HG02759 (cell line): Measurements from ENCODE around the gene CCNY.

Source experiments
- ATAC-seq: cut with Tn5 transposase; IDR thresholded peaks from one replicate; pipeline ENCODE4 v1.9.1; 2021; ENCODE audit warnings: mild to moderate bottlenecking, moderate library complexity; ENCODE audit not compliant: unreplicated experiment

CCNY gene

GRCh38 chr10:35448687-35449662, 112.7 kb downstream of the CCNY start:
- no peak for ATAC-seq

GRCh38 chr10:35449944-35450343, 113.6 kb downstream of the CCNY start:
- ATAC-seq = no peak

GRCh38 chr10:35451151-35452016, 115.1 kb downstream of the CCNY start:
- ATAC-seq = peak; percentile 98

- ATAC-seq = no peak
Observed at GRCh38 chr10:35452171-35452570, 115.9 kb downstream of the CCNY start.

DNA sequence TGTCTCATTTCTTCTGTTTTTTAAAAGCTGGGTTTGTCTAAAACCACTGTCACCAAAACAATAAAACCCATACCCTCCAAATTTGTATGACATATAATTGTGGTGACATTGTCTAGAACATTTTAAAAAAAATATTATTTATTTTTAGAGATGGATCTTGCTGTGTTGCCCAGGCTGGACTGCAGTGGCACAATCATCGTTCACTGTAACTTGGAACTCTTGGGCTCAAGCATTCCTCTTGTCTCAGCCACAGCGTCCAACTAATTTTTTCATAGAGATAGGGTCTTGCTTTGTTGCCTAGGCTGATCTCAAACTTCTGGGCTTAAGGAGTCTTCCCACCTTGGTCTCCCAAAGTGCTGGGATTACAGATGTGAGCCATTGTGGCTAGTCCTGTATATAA, 116.5 kb downstream of the CCNY start:
- no peak for ATAC-seq

DNA sequence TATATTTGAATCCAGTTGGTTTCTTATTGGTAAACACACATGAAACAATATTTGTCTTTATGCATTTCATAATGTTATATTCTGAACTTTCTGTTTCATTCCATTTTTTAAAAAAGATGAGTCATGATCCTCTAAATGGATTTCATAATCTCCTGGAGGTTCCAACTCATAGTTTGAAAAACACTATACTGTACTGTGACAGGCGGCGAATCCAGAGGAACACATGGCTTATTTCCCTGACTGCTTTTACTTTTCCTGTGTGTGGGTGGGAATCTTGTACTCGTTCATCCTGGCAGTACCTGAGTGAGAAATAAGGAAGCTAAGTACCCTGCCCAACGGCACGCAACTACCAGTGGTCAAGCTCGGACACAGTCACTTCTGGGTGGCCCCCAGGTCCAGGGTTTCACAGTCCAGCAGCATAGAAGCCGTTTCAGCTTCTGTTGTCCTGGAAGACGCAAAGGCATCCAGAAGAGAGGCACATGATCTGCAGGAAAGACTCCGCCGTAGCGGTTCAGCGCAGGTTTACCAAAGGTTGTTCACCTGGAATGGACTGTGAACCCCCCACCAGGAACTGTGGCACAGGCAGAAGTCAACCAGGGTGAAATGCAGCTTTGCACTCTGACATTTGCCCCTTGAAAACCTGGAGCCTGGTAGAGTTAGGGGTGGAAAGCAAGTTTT, 117.7 kb downstream of the CCNY start:
- ATAC-seq = no peak

DNA sequence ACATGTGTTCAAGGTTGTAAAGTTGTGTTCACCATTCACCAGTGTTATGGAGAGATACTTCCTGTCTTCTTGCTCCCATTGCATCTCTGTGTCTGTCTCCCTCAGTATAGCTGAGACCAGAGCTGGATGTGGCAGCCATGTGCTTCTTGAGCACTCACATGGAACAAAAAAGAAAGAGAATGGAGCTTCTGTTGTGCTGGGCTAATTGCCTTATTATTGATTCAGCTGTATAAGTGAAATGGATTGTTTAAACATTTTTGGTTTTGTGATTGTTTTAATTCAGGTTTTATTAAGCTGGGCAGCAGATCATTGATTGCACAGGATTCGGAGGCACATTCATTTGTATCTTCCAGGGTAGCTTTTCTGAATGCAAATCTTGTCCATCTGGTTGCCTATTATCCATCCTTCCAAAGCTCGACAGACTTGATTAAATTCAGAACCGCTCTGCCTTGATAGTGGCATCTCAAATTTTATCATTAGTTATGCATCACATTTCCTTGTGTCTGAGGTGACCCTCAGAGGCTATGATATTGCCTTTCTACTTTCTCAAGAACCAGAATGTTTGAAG, 119.9 kb downstream of the CCNY start:
- ATAC-seq = no peak

DNA sequence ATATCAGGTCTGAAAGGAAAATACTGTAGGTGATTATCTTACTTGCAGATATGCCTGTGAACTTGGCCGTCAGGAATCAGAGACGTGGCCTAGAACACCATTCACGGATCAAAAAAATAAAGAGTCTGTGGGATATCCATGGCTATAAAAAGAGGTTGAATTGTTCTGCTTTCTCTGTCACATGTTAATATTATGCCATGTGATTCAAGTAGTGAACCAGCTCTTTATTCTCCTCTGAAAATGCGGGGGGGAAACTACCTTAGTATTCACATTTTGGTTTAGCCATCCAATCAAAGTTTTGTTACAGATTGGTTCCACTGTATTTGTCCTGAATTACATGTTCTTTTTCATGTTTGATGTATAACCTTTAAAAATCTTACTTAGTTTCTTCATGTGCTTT, 120.5 kb downstream of the CCNY start:
- no peak for ATAC-seq

- no peak for ATAC-seq
Observed at GRCh38 chr10:35458500-35459448, 122.5 kb downstream of the CCNY start.

DNA sequence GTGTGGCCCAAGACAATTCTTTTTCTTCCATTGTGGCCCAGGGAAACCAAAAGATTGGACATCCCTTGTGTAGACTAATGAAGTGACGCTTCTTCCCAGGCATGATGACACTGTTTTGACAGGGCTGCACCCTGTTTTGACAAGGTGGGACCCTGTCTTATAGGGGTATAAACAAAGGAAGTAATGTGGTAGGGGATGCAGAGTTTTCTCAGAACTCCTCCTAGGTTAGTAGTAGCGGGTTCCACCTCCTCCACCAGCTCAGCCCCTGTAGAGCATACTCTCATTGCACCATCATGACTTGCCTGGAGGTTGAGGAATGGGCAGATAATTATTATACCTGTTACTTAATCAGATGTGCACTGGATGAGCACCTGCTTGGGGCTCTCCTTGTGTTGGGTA, 123.1 kb downstream of the CCNY start:
- no peak for ATAC-seq

- no peak for ATAC-seq
Observed at GRCh38 chr10:35460852-35461460, 124.6 kb downstream of the CCNY start.

DNA sequence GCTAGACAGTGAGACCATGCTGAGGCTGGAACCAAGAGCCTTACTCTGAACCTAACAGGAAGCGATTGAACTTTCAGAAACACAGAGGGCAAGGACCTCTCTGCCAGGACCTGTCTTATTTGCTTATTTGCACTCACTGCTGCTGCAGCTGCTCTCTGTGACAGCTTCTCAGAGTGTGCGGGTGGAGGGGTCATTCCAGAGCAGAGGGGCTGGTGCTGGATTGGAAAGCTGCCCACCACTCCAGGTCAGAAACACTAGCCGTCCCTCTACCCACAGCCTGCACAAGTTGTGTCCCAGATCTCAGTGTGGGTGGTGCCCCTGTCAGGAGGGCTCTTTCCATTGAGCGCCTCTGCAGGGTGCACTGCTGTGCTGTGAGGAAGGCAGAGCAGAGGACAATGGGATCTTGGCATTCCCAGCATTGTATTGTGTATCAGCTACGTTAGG, 126.2 kb downstream of the CCNY start:
- ATAC-seq = peak; percentile 70

GRCh38 chr10:35463105-35463867, 127.0 kb downstream of the CCNY start:
- no peak for ATAC-seq

- no peak for ATAC-seq
Observed at GRCh38 chr10:35463878-35464277, 127.6 kb downstream of the CCNY start.

GRCh38 chr10:35464825-35465456, 128.6 kb downstream of the CCNY start:
- no peak for ATAC-seq

DNA sequence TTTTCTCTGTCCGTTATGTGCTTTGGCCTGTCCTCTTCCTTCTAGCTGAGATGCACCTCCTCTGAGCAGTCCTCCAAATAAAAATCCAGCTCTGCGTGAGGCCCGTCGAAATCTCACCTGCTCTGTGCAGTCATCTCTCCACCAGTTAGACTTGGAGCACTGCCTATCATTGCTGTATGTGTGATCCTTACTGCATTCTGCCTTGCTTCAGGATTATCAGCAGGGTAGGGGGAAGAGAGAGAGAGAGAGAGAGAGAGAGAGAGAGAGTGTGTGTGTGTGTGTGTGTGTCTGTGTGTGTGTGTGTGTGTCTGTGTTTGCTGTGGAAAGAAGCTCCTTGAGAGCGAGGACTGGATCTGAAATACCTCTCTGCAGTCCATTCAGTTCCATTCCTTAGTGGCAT, 129.4 kb downstream of the CCNY start:
- ATAC-seq = no peak

DNA sequence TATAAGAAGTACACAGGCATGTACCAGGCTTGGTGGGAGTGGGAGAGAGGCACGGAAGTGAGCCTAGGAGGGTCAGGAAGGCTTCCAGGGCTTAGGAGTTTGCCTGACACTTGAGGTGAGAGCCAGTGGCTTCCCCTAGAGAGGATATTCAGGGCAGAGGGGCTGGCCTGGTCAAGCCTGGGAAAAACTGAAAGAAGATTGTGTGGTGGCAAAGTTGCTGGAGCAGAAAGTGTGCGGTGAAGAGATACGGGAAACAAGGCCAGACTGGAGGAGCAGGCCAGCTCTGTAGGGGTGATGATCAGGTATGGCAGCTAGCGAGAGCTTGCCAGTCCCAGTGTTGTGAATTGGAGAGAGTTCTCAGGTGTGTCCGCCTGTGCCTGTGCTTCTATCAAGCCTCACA, 129.9 kb downstream of the CCNY start:
- no peak for ATAC-seq

DNA sequence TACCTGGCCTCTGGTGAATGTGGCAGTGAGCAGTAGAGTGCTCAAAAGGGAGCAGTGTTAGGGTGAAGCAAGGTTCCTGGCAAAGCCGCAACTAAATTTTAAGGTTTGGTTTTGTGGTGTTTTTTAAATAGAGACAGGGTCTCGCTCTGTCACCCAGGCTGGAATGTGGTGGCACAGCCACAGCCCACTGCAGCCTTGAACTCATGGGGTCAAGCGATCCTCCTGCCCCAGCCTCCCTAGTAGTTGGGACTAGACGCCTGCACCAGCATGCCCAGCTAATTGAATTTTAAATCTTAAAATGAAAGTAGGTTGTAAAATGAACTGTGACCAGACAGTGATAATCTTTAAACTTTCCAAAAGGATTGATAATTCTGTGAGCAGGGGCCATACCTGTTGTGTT, 130.4 kb downstream of the CCNY start:
- ATAC-seq = no peak
